ENCODE data around the gene GALNT12. TPM values are rescaled to one million over a fixed set of nuclear protein-coding genes. Genes with fewer than 3 reads are reported as not detected.

The GALNT12 gene
- total RNA-seq, 1 experiment from 2014 or later, result 52.9 TPM

- no peak overlapping the region for H2AFZ ChIP-seq
- H4K20me1 ChIP-seq (ENCODE audit: insufficient read depth), result no peaks in the 10 kb centered on the region
- CTCF ChIA-PET, result interaction anchor here (0.6 kb wide), 1 partner anchor 604 kb away, joined by 5 read pairs; no protein-coding TSS in a partner anchor
- BruUV-seq (replicated peaks), result no TSS peak
- H3K9me3 ChIP-seq (ENCODE audit: insufficient read depth, low read depth), result 0 out of 2 replicates have a peak, but pooled peaks cover under 1% of the 10 kb centered on the region
- H3K9me2 ChIP-seq (ENCODE audit: insufficient read depth), result no peaks in the 10 kb centered on the region
- H3K27ac ChIP-seq, result no peak overlapping the region
- DNase-seq, result peak in 1 of 2 experiments; percentile 32
- POLR2A ChIA-PET (ENCODE audit: unreplicated experiment), result no interaction called here
- TF ChIP-seq EZH2 (IDR thresholded peaks at IDR 0.05; ENCODE audit: low read depth) (no peak), CTCF (conservative IDR thresholded peaks at IDR 0.05) (no peak)
- H3F3A ChIP-seq (ENCODE audit: insufficient read depth, low read depth), result no peaks in the 10 kb centered on the region; the same call in 1 of the 2 replicates
- intact Hi-C loops (cut with micrococcal nuclease; ENCODE audit: unreplicated experiment), result loop anchor here (2.0 kb wide), 1 partner anchor 280 kb away; no protein-coding TSS in a partner anchor
- H3K4me1 ChIP-seq (replicated peaks; ENCODE audit: insufficient read depth), result peaks cover 7% of the 10 kb centered on the region; the same call in 1 of the 2 replicates
- no peaks in the 10 kb centered on the region for H3K79me2 ChIP-seq (ENCODE audit: low read depth)
- no peaks in the 10 kb centered on the region for H3K27me3 ChIP-seq (ENCODE audit: insufficient read depth, low read depth)
- no peak overlapping the region for H3K4me2 ChIP-seq
- no peak overlapping the region for H3K4me3 ChIP-seq
- no peaks in the 10 kb centered on the region for H3K36me3 ChIP-seq (ENCODE audit: low read depth)
Measured at GRCh38 chr9:98860871-98861293, 53.4 kb downstream of the GALNT12 start.

GRCh38 chr9:98861781-98862504, 54.5 kb downstream of the GALNT12 start:
- CTCF ChIA-PET, result no interaction called here
- H2AFZ ChIP-seq, result no peak overlapping the region
- POLR2A ChIA-PET (ENCODE audit: unreplicated experiment), result no interaction called here
- no peak overlapping the region for H3K4me2 ChIP-seq
- H3K9me2 ChIP-seq (ENCODE audit: insufficient read depth), result no peaks in the 10 kb centered on the region
- BruUV-seq (replicated peaks), result no TSS peak
- no peaks in the 10 kb centered on the region for H3K9me3 ChIP-seq (ENCODE audit: insufficient read depth, low read depth)
- no peak overlapping the region for H3K4me3 ChIP-seq
- H3K27ac ChIP-seq, result no peak overlapping the region
- intact Hi-C loops (cut with micrococcal nuclease; ENCODE audit: unreplicated experiment), result loop anchor here (2.0 kb wide), 1 partner anchor 279 kb away; no protein-coding TSS in a partner anchor
- no peaks in the 10 kb centered on the region for H3K36me3 ChIP-seq (ENCODE audit: low read depth)
- no peaks in the 10 kb centered on the region for H3K79me2 ChIP-seq (ENCODE audit: low read depth)
- H4K20me1 ChIP-seq (ENCODE audit: insufficient read depth), result no peaks in the 10 kb centered on the region
- H3F3A ChIP-seq (ENCODE audit: insufficient read depth, low read depth), result no peaks in the 10 kb centered on the region; the same call in 1 of the 2 replicates
- peak in 1 of 2 experiments; percentile 62 for DNase-seq
- TF ChIP-seq EZH2 (IDR thresholded peaks at IDR 0.05; ENCODE audit: low read depth) (no peak), CTCF (conservative IDR thresholded peaks at IDR 0.05) (no peak)
- no peaks in the 10 kb centered on the region for H3K27me3 ChIP-seq (ENCODE audit: insufficient read depth, low read depth)
- peaks cover 17% of the 10 kb centered on the region; the same call in 1 of the 2 replicates for H3K4me1 ChIP-seq (replicated peaks; ENCODE audit: insufficient read depth)

GRCh38 chr9:98862936-98863335, 55.5 kb downstream of the GALNT12 start:
- H3K27ac ChIP-seq, result no peak overlapping the region
- POLR2A ChIA-PET (ENCODE audit: unreplicated experiment), result no interaction called here
- intact Hi-C loops (cut with micrococcal nuclease; ENCODE audit: unreplicated experiment), result no loop called here
- BruUV-seq (replicated peaks), result no TSS peak
- TF ChIP-seq CTCF (conservative IDR thresholded peaks at IDR 0.05), result no peak
- TF ChIP-seq EZH2 (IDR thresholded peaks at IDR 0.05; ENCODE audit: low read depth), result no peak
- H2AFZ ChIP-seq, result no peak overlapping the region
- H3K9me2 ChIP-seq (ENCODE audit: insufficient read depth), result no peaks in the 10 kb centered on the region
- H3K4me3 ChIP-seq, result no peak overlapping the region
- no peaks in the 10 kb centered on the region for H3K36me3 ChIP-seq (ENCODE audit: low read depth)
- no peaks in the 10 kb centered on the region for H4K20me1 ChIP-seq (ENCODE audit: insufficient read depth)
- CTCF ChIA-PET, result no interaction called here
- H3K4me1 ChIP-seq (replicated peaks; ENCODE audit: insufficient read depth), result peaks cover 25% of the 10 kb centered on the region
- DNase-seq, result no peak
- no peaks in the 10 kb centered on the region for H3K27me3 ChIP-seq (ENCODE audit: insufficient read depth, low read depth)
- no peaks in the 10 kb centered on the region for H3K79me2 ChIP-seq (ENCODE audit: low read depth)
- no peaks in the 10 kb centered on the region for H3K9me3 ChIP-seq (ENCODE audit: insufficient read depth, low read depth)
- H3K4me2 ChIP-seq, result no peak overlapping the region
- no peaks in the 10 kb centered on the region; the same call in 1 of the 2 replicates for H3F3A ChIP-seq (ENCODE audit: insufficient read depth, low read depth)

Measured in PC-9 (cell line).